ENCODE data around the gene PTGER2. TPM values are rescaled to one million over a fixed set of nuclear protein-coding genes. Genes with fewer than 3 reads are reported as not detected.

The PTGER2 gene
- total RNA-seq, 1 donor from 2014 or later, result 0.46 TPM

GRCh38 chr14:52327374-52328226 lies 13.5 kb downstream of the PTGER2 start:
- no peaks in the 10 kb centered on the region for H3K36me3 ChIP-seq (ENCODE audit: control insufficient read depth, insufficient read depth, low read length)
- H3K27me3 ChIP-seq (ENCODE audit: control insufficient read depth, insufficient read depth, low read length), result no peaks in the 10 kb centered on the region
- no peak overlapping the region for H3K4me3 ChIP-seq (ENCODE audit: low read depth, low read length)
- TF ChIP-seq CTCF (IDR thresholded peaks at IDR 0.05; ENCODE audit: insufficient read depth, low read length, poor library complexity, severe bottlenecking), result no peak
- no peak for DNase-seq (ENCODE audit: low read depth)

- H3K36me3 ChIP-seq (ENCODE audit: control insufficient read depth, insufficient read depth, low read length), result peaks cover under 1% of the 10 kb centered on the region
- no peak for DNase-seq (ENCODE audit: low read depth)
- H3K4me3 ChIP-seq (ENCODE audit: low read depth, low read length), result no peak overlapping the region
- TF ChIP-seq CTCF (IDR thresholded peaks at IDR 0.05; ENCODE audit: insufficient read depth, low read length, poor library complexity, severe bottlenecking), result no peak
- no peaks in the 10 kb centered on the region for H3K27me3 ChIP-seq (ENCODE audit: control insufficient read depth, insufficient read depth, low read length)
Measured at GRCh38 chr14:52328276-52328675, 14.2 kb downstream of the PTGER2 start.

GRCh38 chr14:52329678-52330369 lies 15.7 kb downstream of the PTGER2 start:
- no peak for TF ChIP-seq CTCF (IDR thresholded peaks at IDR 0.05; ENCODE audit: insufficient read depth, low read length, poor library complexity, severe bottlenecking)
- H3K27me3 ChIP-seq (ENCODE audit: control insufficient read depth, insufficient read depth, low read length), result no peaks in the 10 kb centered on the region
- no peak for DNase-seq (ENCODE audit: low read depth)
- H3K36me3 ChIP-seq (ENCODE audit: control insufficient read depth, insufficient read depth, low read length), result peaks cover 1% of the 10 kb centered on the region
- no peak overlapping the region for H3K4me3 ChIP-seq (ENCODE audit: low read depth, low read length)

GRCh38 chr14:52332269-52332668 lies 18.2 kb downstream of the PTGER2 start:
- DNase-seq (ENCODE audit: low read depth), result no peak
- Histone ChIP-seq H3K36me3 (ENCODE audit: control insufficient read depth, insufficient read depth, low read length) (peaks cover 1% of the 10 kb centered on the region), H3K27me3 (ENCODE audit: control insufficient read depth, insufficient read depth, low read length) (no peaks in the 10 kb centered on the region), H3K4me3 (ENCODE audit: low read depth, low read length) (no peak overlapping the region)
- TF ChIP-seq CTCF (IDR thresholded peaks at IDR 0.05; ENCODE audit: insufficient read depth, low read length, poor library complexity, severe bottlenecking), result no peak

GRCh38 chr14:52333108-52333507 lies 19.0 kb downstream of the PTGER2 start:
- Histone ChIP-seq H3K27me3 (ENCODE audit: control insufficient read depth, insufficient read depth, low read length) (no peaks in the 10 kb centered on the region), H3K36me3 (ENCODE audit: control insufficient read depth, insufficient read depth, low read length) (peaks cover 1% of the 10 kb centered on the region), H3K4me3 (ENCODE audit: low read depth, low read length) (no peak overlapping the region)
- no peak for TF ChIP-seq CTCF (IDR thresholded peaks at IDR 0.05; ENCODE audit: insufficient read depth, low read length, poor library complexity, severe bottlenecking)
- DNase-seq (ENCODE audit: low read depth), result no peak

Data from kidney epithelial cell (primary cell).